HG02642 (cell line): Measurements from ENCODE around the gene ZBTB7C.

Experiments used
- ATAC-seq: cut with Tn5 transposase; IDR thresholded peaks from one replicate; pipeline ENCODE4 v1.9.1; 2021; ENCODE audit warnings: mild to moderate bottlenecking; ENCODE audit not compliant: unreplicated experiment, poor library complexity

Gene ZBTB7C

DNA sequence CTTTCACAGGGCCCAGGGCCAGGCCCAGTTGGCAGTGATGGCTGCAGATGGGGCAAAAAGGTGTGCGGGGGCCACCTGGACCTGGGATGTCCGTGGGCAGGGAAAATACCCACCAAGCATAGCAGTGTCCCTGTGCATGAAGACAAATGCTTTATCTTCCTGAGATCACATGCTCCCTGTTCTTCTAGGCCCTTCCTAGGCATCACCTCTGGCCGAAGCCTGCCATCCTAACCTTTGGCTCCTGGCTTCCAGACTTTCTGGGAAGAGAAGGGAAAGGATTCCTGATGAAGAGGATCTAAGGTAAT is 373.7 kb downstream of the ZBTB7C start:
- no peak for ATAC-seq

DNA sequence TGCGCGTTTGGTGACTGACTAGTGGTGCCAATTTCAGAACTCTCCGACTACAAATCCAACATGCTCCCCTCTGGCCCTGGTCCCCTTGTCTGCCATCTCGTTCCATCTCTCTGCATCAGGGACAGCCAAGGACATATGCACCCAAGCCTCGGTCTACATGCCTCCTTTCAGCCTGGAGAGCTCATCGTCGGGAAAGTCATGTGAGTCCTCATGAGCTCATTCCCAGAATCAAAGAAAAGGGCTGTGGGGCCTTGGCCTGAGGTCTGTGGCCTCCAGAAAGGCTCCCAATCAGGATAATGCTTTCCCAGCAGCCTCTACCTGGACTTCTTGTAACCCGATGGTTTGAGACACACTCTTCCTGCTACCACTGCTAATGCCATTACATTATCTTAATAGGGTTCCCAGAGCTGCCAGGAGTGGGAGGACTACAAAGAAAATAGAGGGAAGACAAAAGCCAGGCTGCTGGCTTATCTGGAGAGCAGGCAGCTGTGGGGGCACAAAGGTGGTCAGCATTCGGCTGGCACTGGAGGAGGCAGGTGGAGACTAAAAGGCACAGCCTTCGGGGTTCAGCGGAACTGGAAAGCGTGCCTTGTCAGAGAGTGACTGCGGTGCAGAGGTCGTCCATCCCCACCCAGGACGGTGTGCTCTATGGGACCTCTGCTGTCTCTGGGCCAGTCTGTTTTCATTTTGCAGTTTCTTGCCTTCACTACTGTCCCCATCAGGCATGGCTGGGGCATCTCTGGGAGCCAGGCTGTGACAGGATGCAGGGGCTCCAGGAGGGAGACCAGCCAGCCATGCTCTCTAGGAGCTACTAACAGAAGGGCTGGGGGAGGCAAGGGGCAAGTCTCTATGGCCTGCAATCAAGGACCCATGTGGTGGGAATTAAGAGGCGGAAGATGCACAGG is 374.3 kb downstream of the ZBTB7C start:
- no peak for ATAC-seq

DNA sequence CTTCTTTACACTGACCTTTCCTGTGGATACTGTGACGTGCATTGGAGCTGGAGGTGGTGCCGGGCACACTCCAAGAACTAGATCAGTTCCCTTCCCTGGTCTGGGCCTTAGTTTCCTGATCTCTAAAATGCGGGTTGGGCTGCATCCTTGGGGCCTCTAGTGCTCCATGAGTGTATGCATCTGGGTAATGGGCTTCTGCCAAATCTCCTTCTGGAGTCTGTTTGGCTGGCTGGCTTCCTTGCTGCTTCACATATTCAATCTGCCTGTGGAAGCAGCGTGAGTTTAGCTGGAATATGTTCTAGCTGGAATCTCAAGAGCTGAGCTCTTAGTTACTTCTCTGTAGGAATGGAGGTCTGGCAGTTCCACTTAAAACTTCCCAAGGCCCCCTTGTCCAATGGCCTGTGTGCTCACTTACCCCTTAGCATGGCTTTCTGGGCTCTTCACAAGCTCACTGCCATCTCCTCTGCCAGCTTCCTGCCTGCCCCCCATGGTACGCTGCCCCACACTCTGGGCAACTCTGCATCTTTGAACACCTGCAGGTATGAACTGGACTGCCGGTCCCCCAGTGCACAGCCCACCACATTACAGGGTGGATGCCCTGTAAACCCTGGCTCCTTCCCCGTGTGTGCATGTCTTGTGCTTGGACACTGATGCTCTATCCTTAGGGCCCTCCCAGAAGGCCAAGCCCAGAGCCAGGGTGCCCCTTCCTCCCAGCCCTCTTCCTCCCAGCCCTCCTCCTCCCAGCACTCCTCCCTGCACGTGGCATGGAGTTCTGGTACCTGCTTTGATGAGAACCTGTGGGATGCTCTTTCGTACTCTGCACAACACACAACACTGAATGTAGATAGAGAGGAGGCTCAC is 375.2 kb downstream of the ZBTB7C start:
- ATAC-seq: no peak

DNA sequence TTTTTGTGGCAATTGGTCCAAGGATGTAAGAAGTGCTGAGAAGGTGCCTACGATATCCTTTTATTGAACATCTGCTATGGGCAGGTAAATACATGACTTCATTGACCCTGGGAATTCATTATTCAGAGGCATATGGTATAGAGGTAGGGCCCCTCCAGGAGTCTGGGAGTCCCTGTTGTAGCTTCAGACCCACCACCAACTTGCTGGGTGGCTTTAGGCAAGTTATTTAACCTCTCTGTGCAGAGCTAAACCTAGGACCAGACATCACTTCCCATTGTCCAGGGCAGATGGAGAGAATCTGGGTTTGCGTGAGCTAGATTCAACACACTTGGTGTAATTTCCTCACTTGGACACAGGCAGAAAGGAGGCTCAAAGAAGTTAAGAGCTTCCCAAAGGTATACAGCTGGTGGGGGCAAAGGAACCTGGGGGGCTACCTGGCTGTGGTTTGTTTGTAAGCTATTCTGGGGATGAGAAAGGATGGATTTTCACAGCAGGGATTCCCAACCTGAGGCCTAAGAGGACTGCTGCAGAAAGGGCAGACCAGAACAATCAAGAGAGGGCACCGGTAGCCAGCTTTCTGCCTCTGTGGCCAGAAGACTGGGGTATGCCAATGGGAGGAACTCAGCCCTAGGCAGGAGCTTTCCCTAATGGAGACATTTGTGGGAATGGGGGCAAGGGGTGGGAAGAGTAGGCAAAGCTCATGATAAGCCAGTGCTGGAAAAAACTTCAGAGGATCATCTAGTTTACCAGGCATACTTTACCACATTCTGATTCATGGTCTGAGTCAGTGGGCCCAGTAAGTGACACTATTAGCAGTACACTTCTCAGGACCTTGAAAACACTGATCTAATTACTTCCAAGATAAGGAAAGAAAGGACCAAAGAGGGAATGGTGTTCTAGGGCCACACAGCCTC is 376.1 kb downstream of the ZBTB7C start:
- no peak for ATAC-seq

DNA sequence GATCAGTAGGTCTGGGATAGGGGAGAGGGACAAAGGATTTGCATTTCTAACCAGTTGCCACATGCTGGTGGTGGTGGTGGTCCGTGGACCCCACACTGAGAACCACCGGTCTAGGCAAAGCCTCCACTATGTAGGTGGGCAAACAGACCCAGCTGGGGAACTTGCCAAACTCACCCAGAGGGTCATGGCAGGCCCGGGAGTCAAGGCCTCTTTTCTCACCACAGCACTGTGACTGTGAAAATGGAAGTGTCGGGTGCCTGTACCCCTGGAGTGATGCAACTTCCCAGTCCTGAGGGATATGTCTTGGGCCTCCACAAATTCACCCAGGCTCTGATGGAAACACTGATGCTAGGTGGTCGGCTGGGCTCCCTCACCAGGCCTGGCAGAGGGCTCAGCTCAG is 377.5 kb downstream of the ZBTB7C start:
- ATAC-seq: no peak

DNA sequence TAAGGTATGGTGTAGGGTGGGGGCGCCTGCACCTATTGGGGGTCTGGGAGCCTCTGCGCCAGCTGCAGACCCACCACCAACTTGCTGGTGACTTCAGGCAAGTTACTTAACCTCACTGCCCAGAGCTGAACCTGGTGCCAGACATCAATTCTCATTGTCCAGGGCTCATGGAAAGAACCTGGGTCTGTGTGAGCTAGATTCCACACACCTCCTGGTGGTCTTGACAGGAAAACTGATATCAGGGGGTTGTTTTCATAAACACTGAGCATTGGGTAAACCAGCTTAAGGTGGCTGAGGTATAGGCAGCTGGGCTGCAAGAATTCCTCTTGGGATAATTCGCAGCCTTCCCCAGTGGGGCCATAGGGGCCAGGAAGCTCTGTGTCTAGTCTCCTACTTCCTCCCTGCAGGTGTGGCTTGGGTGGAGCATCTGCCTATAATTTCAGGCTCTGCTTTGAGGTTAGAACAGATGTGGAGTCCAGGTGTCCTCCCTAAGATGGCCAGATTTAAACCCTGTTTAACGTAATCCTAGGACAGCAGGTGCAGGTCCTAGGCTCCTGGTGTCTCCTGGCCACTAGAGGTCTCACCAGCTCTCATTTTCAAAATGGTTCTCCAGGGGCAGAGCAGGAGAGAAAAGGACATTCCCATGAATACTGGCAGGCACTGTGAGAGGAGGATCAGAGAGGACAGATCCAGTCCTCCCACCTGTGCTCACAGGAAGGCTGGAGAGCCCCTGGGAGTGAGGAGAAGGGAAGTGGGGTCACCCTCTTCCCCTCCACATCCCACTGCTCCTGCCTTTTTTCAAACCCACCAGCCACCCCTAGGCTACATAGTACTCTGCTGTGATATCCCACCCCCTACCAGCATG is 378.3 kb downstream of the ZBTB7C start:
- no peak for ATAC-seq

DNA sequence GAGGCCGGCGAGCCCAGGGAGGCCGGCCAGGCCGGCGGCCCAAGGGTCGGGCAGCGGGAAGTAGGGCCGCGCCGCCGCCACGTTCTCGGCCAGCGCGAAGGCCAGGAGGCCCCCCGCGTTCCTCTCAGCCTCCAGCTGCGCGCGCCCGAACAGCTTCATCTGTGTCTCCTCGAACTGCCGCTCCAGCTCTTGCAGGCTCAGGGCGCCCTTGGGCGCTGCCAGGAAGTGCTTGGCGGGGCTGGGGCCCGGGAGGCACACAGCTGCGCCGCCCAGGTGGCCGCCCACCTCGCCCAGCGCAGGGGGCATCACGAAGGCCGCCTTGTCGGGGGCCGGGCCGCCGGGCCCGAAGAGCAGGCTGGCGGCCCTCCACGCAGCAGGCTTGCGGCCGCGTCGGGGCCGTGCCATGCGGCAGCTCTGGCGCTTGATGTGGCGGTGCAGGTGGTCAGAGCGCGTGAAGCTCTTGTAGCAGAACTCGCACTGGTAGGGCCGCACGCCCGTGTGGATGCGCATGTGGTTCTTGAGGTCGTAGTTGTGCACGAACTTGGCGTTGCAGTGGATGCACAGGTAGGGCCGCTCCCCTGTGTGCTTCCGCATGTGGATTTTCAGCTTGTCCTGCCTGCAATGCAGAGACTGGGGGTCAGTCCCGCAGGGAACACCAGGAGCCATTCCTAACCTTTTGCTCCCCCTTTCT is 379.7 kb downstream of the ZBTB7C start:
- ATAC-seq: no peak

DNA sequence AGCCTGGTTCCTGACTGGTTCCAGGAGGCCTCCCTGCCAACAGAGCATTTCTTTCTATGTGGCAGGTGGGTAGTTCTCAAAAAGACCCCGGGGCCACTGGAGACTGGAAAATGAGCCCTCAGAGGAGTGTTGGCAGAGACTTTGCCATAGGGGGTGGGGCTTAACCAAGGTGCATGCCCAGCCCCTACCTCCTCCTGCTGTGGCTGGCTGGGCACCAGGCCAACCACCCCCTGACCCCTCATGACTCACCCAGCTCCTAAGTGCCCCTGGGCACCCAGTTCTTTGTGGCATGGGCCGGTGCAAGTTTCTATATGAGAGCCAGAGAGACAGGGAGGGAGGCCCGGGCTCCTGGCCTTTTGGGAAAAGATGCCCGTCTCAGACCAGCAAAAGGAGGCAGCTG is 380.5 kb downstream of the ZBTB7C start:
- no peak for ATAC-seq

DNA sequence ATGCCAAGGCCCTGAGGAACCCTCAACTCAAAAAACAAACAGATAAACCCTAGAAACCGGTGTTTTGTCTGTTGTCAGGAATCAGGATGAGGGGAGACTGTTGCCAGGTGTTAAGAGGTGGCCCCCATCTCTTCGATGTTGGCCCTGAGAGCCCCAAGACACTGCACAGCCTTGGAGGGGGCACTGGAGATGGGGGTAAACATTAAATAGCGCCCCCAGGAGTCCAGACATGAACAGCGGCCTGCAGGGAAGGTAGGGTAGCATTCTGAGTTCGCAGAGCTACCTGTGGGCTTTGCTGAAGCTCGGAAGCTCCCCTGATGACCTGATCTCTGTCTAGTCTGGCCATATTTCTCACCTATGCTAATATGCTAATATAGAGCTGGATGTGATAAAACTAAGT is 381.1 kb downstream of the ZBTB7C start:
- no peak for ATAC-seq

DNA sequence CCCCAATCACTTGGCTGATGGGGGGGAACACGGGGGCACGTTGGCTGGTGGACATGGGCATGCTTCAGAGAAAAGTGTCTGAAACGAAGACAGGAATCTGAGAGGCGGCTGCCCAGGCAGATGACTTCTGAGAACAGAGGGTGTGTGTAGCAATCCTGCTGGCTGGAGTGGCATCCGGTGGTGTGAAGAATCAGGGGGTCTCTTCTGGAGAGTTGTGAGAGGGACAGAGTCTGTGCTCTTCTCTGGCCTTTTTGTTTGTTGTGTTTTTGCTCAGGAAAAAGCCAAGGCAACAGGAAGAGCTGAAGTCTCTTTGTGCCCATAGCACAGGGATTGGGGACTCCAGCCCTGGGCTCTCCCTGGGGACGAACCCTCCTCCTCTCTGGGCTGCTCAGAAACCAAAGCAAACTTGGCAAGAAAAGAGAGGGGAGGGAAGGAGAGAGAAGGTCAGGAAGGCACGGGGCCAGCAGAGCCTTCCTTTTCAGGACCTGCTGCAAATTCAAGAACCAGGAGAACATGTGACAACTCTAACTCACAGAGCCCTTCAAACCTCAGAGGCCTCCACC is 381.7 kb downstream of the ZBTB7C start:
- no peak for ATAC-seq

DNA sequence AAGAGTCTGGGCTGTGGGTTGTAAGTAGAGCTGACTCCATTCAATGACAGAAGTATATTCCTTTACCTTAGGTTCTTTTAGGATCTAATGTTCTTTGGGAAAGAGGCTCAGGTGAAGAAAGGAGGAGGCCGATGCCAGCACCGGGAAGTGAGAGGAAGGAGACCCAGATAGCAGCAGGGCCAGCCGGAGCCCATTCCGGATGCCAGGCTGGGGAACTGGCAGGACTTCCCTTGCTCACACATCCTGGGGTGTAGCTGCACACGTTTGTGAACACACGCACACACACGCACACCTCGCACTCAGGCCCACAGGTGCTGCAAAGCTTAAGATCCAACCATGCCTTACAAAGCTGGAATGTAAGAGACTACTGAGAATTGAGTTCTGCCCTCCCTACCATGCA is 383.0 kb downstream of the ZBTB7C start:
- no peak for ATAC-seq

DNA sequence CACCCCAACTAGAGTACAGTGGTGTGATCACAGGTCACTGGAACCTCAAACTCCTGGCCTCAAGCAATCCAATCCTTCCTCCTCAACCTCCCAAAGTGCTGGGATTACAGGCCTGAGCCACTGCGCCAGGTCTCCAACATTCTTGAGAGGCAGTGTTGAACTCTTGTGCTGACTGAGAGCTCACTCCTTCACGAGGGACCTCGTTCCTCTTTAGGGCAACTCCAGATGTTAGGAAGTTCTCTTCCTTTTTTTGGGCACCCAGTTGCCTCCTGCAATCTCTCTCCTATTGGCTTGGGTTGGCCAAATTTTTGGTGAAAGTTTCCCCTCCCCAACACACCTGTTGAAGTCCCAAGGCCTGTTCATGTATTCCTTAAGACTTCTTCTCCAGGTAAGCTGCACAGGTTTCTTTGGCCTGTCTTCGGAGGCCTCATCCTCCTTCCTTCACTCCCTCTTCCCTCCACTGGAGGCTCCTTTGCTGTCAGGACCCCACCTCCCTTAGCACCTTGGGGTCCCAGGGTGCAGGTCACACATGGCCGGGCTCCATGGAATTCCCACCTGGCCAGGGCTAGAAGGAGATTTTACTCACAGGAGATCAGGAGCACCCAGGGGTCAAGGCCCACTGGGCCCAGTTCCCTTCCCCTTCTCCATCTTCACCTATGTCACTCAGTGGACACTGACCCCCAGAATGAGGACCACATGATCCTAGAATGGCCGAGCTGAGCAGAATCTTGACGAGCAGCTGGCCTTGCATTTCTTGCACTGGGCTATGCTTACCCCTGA is 384.1 kb downstream of the ZBTB7C start:
- no peak for ATAC-seq

DNA sequence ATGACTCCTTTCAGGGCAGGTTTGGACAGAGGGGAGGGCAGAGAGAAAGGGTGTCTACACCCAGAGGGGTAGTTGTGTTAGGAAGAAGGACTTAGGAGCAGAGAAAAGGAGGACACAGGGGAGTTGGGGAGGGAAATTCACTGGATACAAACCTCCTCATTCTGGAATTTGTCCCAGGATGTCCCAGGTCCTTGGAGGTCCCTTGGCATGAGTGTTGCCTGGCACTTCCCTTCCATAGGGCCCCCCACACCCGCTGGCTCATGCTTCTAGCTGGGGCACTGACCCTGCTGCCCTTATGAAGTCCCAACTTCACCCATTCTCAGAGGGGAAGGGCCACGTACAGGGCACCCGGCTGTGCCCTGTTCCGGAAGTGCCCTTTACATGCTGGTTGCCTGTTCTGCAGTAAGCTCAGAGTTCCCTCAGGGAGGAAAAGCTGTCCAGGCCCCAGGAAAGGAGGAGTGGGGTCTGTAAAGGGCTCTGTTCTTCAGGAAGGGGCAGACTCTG is 385.1 kb downstream of the ZBTB7C start:
- no peak for ATAC-seq

DNA sequence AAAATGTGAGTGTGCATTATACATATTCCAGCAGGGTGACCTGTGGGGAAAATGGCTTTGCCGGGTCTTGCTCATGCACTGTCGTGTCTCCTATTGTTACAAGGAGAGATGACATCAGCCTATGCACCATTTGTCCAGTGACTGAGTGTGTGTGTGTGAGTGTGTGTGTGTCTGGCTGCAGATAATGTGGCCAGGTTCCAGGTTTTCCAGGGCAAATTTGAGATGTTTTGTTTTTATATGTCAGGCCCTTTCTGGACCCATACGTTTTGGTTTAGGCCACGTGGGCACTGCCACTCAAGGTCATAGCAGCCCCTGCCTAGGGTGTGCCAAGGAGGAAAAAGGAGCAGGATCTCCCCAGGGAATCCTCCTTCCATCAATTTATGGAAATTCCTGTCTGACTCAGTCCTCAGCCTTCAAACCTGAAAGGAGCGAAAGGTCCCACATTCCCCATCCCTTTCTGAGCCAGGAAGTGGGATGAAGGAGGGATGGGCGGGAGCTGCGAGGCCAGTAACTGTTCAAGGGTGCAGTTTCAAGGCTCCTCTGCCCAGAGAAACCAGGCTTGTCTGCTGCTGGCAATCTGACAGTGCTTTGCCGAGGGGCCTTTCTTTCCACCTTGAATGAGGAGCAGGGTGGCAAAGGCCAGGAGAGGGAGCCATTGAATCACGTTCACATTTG is 385.7 kb downstream of the ZBTB7C start:
- ATAC-seq: no peak

DNA sequence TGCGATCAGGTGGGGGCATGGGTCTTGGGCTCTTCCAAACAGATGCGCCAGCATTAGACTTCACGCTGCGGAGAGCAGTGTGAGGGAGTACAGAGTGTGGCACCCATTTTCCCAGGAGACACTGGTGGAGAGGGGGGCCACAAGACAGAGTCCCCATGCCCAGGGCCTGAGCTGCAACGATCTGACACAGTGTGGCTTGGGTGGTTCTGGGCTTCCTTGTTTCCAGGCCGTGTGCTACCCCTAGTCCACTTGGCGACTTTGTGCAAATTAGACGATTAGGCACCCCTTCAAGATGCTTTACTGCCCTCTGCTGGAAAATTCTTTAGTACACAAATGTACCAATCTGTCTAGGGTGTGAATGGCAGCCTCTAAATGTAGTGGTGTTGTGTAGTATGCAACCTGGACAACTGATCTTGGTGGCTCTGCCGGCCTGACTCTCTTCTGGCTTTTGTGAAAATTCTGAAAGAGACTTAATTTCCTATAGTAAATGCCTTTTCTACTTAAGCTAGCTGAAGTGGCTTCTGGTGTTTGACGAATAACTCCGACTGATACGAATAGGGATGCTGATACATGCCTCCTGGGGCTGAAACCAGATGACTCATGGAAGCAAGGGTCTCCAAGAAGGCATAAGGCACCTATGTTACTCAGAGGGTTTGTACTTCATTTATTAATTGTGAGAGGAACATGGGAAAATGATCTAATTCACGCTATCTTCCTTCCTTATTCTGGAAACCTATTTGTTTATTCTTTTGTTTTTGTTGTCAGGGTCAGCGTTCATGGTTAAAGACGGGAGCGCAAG is 386.5 kb downstream of the ZBTB7C start:
- no peak for ATAC-seq

DNA sequence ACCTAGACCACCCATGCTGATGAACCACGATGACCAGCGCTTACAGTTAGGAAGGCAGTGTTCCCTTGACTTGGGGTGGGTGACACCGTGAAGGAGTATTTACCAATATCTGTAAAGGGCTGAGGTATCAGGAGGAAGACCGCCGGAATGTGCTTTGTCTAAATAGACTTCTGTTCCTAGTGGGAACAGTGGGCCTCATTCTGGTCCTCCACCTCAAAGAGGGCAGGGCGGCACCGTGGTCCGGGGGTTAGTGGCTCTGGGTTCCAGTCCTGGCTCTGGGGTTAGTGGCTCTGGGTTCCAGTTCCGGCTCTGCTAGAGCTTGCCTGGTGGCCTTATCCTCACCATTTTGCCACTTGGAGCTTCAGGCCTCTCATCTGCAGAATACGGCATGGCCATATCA is 387.2 kb downstream of the ZBTB7C start:
- ATAC-seq: no peak
